AG04450 (cell line): Measurements from ENCODE around the gene ARMC10. TPM values are rescaled to one million over a fixed set of nuclear protein-coding genes. Genes with fewer than 3 reads are reported as not detected.

Source experiments
- CTCF ChIA-PET: fragments of 300-600, 350-600 bp; formaldehyde crosslinking; extraction: SDS; loops from one replicate; lab custom pipeline; 2022; ENCODE audit warnings: antibody characterized with exemption, inconsistent platforms; lab: Charles Lee
- POLR2A ChIA-PET: fragments of 350-600 bp; formaldehyde crosslinking; extraction: SDS; loops from one replicate; lab custom pipeline; 2021; ENCODE audit warnings: antibody characterized with exemption, inconsistent platforms; lab: Yijun Ruan, JAX
- DNase-seq: peaks from one replicate; pipeline ENCODE4 v3.0.0-alpha.2; 2011; ENCODE audit warnings: low read depth, low spot score
- H3K27ac ChIP-seq: one replicate; pipeline ENCODE4 v1.5.1; 2012; ENCODE audit warnings: low read depth, low read length, control low read depth
- H3K27me3 ChIP-seq: one replicate; pipeline ENCODE4 v1.6.0; 2012; ENCODE audit warnings: low read length; ENCODE audit not compliant: control insufficient read depth, insufficient read depth
- H3K4me3 ChIP-seq: 2 replicates; pipeline ENCODE4 v1.5.1; 2011; ENCODE audit warnings: mild to moderate bottlenecking, low read depth, low read length, control low read depth
- H3K9me3 ChIP-seq: 2 replicates; pipeline ENCODE4 v1.5.1; 2012; ENCODE audit warnings: low read length; ENCODE audit not compliant: control insufficient read depth, insufficient read depth
- polyA plus RNA-seq: library from polyadenylated mRNA; depleted of rRNA; stranded (reverse); fragments of >200 nt; gene quantifications from 2 replicates; pipeline ENCODE4 v1.2.3, GENCODE V29; 2011
- TF ChIP-seq, protein P1 (sequence below): IDR thresholded peaks from 2 replicates; pipeline ENCODE4 v1.5.1; 2011; ENCODE audit warnings: low read depth, low read length, control low read depth, inconsistent platforms

Gene ARMC10
- polyA plus RNA-seq, 1 experiment: 54.9 TPM

DNA sequence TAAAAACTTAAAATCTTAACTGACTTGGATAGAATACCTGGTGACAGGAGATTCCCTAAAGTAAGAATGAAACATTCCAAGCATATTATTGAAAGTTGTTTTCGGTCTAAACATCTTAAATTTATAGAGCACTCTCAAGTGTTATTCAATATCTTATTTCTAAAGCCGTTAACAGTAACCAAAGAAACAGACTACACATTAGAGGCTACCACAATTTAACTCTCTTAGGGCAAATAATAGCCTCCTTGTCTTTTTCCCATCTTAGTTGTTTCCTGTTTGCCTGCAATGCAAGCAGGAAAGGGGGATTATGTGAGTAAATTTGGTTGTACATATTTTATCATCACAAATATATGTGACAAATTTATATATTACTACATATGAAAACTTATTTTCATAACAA lies 42.5 kb downstream of the ARMC10 start:
- TF ChIP-seq, protein P1, sequence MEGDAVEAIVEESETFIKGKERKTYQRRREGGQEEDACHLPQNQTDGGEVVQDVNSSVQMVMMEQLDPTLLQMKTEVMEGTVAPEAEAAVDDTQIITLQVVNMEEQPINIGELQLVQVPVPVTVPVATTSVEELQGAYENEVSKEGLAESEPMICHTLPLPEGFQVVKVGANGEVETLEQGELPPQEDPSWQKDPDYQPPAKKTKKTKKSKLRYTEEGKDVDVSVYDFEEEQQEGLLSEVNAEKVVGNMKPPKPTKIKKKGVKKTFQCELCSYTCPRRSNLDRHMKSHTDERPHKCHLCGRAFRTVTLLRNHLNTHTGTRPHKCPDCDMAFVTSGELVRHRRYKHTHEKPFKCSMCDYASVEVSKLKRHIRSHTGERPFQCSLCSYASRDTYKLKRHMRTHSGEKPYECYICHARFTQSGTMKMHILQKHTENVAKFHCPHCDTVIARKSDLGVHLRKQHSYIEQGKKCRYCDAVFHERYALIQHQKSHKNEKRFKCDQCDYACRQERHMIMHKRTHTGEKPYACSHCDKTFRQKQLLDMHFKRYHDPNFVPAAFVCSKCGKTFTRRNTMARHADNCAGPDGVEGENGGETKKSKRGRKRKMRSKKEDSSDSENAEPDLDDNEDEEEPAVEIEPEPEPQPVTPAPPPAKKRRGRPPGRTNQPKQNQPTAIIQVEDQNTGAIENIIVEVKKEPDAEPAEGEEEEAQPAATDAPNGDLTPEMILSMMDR: no peak
- H3K27ac ChIP-seq: no peak overlapping the region
- H3K4me3 ChIP-seq: no peak overlapping the region
- no peaks in the 10 kb centered on the region for H3K9me3 ChIP-seq
- DNase-seq: no peak
- POLR2A ChIA-PET: no interaction called here
- CTCF ChIA-PET: no interaction called here
- no peaks in the 10 kb centered on the region for H3K27me3 ChIP-seq

DNA sequence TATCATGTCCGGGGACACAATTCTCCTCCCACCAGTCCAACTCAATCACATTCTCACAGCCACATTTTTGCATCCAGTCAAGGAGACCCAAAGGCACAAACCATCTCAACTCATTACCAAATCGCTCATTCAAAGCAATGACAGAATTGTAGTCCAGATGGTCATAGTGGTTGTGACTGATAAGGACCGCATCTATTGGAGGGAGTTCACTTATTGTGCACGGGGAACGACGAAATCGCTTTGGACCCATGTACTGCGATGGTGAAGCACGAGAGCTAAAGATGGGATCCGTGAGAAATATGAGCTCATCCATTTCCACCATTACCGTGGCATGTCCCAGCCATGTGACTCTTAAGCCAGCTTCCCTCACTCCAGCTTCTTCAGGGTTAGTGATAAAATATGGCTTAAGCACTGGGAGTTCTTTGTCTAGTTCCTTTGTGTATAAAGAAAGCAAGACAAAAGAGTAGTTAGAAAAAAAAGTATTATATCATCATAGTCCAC lies 44.9 kb downstream of the ARMC10 start:
- Histone ChIP-seq H3K9me3 (no peaks in the 10 kb centered on the region), H3K4me3 (no peak overlapping the region), H3K27ac (no peak overlapping the region), H3K27me3 (no peaks in the 10 kb centered on the region)
- no peak for DNase-seq
- TF ChIP-seq, protein P1: no peak
- CTCF ChIA-PET: interaction anchor here (0.9 to 1.0 kb wide), 2 partner anchors 10 to 58 kb away, joined by 3 to 5 read pairs; no protein-coding TSS in a partner anchor
- POLR2A ChIA-PET: no interaction called here

DNA sequence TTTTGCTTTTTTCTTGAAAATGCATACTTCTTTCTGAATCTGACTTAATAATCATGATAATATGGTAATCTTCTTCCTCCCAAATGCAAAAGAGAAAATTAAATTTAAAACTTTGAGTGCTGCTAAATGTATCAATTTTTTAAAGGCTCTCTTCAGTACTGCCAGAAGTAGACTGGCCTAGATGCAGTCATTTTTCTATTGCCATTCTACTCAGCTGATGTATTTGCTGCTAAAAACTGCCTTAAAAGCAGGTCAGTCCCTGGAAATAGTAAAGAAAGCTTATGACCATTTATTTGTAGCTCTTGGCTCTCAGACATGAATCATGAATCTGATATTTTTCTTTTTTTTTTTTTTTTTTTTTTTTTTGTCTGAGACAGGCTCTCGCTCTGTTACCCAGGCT lies 45.4 kb downstream of the ARMC10 start:
- Histone ChIP-seq H3K9me3 (no peaks in the 10 kb centered on the region), H3K27me3 (no peaks in the 10 kb centered on the region), H3K4me3 (no peak overlapping the region), H3K27ac (no peak overlapping the region)
- CTCF ChIA-PET: interaction anchor here (0.9 to 1.0 kb wide), 2 partner anchors 9 to 59 kb away, joined by 3 to 5 read pairs; no protein-coding TSS in a partner anchor
- TF ChIP-seq, protein P1: no peak
- DNase-seq: no peak
- POLR2A ChIA-PET: no interaction called here

DNA sequence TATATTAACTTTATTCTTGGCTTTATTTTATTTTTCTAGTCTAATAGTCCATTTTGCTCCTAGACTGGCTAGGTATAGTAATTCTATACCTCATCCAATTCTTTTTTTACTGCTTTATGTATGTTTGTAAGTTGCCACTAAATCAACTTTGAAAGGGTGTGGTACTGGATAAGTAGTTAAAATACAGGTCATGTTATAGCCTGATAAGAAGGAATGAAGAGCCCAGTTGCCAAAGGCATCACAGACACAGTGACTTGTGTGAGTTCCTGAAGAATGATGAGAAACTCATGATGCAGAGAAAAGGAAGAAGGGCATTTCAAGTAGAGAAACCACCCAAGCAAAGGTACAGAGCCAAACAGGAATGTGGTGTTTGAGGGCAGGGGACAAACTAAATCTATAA lies 46.7 kb downstream of the ARMC10 start:
- ChIA-PET POLR2A (no interaction called here), CTCF (no interaction called here)
- H3K4me3 ChIP-seq: no peak overlapping the region
- H3K9me3 ChIP-seq: no peaks in the 10 kb centered on the region
- no peaks in the 10 kb centered on the region for H3K27me3 ChIP-seq
- no peak for DNase-seq
- TF ChIP-seq, protein P1: no peak
- H3K27ac ChIP-seq: no peak overlapping the region

DNA sequence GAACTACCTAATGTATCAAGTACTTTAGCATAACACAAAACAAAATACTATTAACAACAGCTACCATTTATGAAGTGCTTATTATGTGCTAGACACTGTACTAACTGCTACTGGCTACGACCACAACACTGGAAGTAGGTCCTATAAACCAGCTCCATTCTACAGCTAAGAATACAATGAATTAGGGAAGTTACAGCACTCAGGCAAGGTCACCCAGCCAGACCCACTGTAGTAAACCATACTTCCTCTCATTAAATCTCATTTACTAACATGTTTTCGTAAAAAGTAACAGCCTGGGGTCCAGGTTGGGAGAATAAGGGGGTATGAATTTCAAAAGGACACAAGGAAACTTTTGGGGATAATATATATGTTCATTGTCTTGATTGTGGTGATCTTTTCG lies 48.6 kb downstream of the ARMC10 start:
- TF ChIP-seq, protein P1: no peak
- DNase-seq: no peak
- H3K27ac ChIP-seq: no peak overlapping the region
- H3K4me3 ChIP-seq: no peak overlapping the region
- ChIA-PET CTCF (no interaction called here), POLR2A (interaction anchor here (0.6 kb wide), 1 partner anchor 260 kb away, joined by 3 read pairs; no protein-coding TSS in a partner anchor)
- H3K9me3 ChIP-seq: no peaks in the 10 kb centered on the region
- no peaks in the 10 kb centered on the region for H3K27me3 ChIP-seq
